Activated naive CD4-positive, alpha-beta T cell treated with anti-CD3 and anti-CD28 coated beads, Interleukin-2, amount 10 ng/mL, durations not matched to agents 7 days and 5 days (primary cell): ENCODE data around the gene ARHGAP22.
"Not testable (repeated sequence)": the region's sequence is repeated elsewhere in the genome, so short reads cannot be mapped to it uniquely, and the experiment has no call there.

Experiments
- CTCF ChIA-PET: fragments of 350-600 bp; sonication (Branson Sonifier 250); formaldehyde crosslinking; loops from one replicate; lab custom pipeline; 2021; ENCODE audit warnings: antibody characterized with exemption; lab: Charles Lee
- DNase-seq: peaks from one replicate; pipeline ENCODE4 v3.0.0-alpha.2; 2020
- H3K27ac Mint-ChIP-seq: one replicate; pipeline ENCODE4 v1.8.0; 2021; ENCODE audit warnings: mild to moderate bottlenecking, moderate library complexity, mixed read lengths
- H3K27me3 Mint-ChIP-seq: one replicate; pipeline ENCODE4 v1.8.0; 2021; ENCODE audit warnings: mild to moderate bottlenecking, mixed read lengths
- H3K36me3 Mint-ChIP-seq: one replicate; pipeline ENCODE4 v1.8.0; 2021; ENCODE audit warnings: mixed read lengths
- H3K4me1 Mint-ChIP-seq: one replicate; pipeline ENCODE4 v1.8.0; 2021; ENCODE audit warnings: mixed read lengths
- H3K4me3 Mint-ChIP-seq: one replicate; pipeline ENCODE4 v1.8.0; 2021; ENCODE audit warnings: mild to moderate bottlenecking, moderate library complexity, mixed read lengths
- H3K9me3 Mint-ChIP-seq: one replicate; pipeline ENCODE4 v1.8.0; 2021; ENCODE audit warnings: mixed read lengths

Gene ARHGAP22

DNA sequence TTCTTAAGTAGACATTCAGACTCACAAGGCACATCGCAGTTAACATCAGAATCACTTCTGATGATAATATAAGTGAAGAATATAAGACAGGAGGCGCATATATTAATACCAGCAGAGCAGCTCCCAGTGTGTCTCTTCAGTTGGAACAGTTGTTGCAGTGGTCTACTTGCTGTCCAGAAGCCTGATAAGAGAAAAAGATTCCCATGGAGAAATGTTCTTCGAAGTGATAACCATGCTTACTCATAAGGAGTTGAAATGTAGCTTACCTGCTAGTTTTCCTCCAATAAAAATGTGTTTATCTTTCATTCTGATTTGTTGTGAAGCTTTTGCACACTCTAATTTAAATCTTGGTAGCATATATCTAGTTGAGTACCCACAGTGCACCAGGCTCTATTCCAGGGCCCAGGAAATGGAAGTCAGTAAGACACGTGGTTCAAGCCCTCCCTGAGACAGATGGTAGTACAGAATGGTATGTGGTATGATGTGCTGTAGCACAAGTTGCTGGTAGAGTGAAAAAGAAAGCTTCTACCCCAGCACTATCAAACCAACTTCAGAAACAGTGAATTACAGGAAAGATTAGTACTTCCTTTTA, 174.4 kb downstream of the ARHGAP22 start:
- Mint-ChIP-seq H3K4me1 (no peaks in the 10 kb centered on the region), H3K9me3 (no peaks in the 10 kb centered on the region), H3K27me3 (no peaks in the 10 kb centered on the region), H3K36me3 (peaks cover 5% of the 10 kb centered on the region), H3K4me3 (no peak overlapping the region), H3K27ac (no peak overlapping the region)
- no peak for DNase-seq
- CTCF ChIA-PET = no interaction called here

GRCh38 chr10:48429309-48429708, 175.6 kb downstream of the ARHGAP22 start:
- no peak for DNase-seq
- Mint-ChIP-seq H3K4me3 (no peak overlapping the region), H3K27ac (no peak overlapping the region), H3K4me1 (no peaks in the 10 kb centered on the region), H3K36me3 (peaks cover 5% of the 10 kb centered on the region), H3K9me3 (no peaks in the 10 kb centered on the region), H3K27me3 (no peaks in the 10 kb centered on the region)
- CTCF ChIA-PET = no interaction called here

DNA sequence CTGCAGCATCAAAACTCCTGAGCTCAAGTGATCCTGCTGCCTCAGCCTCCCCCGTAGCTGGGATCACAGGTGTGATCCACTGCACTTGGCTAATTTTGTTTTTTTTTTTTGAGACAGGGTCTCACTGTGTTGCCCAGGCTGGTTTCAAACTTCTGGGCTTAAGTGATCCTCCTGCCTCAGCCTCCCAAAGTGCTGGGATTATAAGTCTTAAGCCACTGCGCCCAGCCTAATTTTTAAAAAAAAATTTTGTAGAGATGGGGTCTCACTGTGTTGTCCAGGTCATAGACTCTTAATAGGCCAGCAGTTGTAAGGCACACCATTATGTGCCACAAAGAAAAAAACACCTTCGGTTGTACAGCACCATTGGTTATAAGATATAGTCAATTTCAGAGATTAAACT, 176.0 kb downstream of the ARHGAP22 start:
- H3K4me3 Mint-ChIP-seq = no peak overlapping the region
- no peaks in the 10 kb centered on the region for H3K27me3 Mint-ChIP-seq
- H3K36me3 Mint-ChIP-seq = peaks cover 5% of the 10 kb centered on the region
- no peak for DNase-seq
- H3K4me1 Mint-ChIP-seq = no peaks in the 10 kb centered on the region
- no peaks in the 10 kb centered on the region for H3K9me3 Mint-ChIP-seq
- no peak overlapping the region for H3K27ac Mint-ChIP-seq
- CTCF ChIA-PET = no interaction called here

DNA sequence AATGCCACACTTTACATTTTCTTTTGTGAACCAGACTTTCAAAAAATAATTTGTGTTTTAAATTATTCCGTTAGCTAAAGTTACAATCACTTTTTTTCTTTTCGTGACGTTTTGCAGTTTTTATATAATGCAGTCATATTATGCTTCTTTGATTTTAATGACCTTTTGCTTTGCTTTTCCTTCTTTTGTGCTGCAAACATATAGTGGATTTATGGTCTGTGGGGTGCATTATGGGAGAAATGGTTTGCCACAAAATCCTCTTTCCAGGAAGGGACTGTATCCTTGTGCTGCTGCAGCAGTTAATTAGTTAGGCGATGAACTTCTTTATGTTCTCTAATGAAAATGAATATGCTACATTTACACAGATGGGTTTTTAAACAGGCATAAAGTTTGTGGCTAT, 181.0 kb downstream of the ARHGAP22 start:
- Mint-ChIP-seq H3K36me3 (no peaks in the 10 kb centered on the region), H3K4me3 (no peak overlapping the region), H3K27me3 (no peaks in the 10 kb centered on the region), H3K4me1 (no peaks in the 10 kb centered on the region), H3K27ac (no peak overlapping the region), H3K9me3 (no peaks in the 10 kb centered on the region)
- DNase-seq = no peak
- CTCF ChIA-PET = no interaction called here

DNA sequence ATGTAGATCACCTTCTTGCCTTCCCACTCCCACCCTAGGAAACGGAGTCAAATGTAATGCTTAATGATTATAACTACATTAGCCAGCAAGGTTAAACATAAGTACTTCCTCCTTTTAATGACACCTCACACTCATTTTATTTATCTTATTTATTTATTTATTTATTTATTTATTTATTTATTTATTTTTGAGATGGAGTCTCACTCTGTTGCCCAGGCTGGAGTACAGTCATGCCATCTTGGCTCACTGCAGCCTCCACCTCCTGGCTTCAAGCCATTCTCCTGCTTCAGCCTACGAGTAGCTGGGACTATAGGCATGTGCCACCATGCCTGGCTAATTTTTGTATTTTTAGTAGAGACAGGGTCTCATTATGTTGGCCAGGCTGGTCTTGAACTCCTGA, 183.0 kb downstream of the ARHGAP22 start:
- H3K9me3 Mint-ChIP-seq, H3K36me3 Mint-ChIP-seq, H3K4me1 Mint-ChIP-seq, DNase-seq, H3K4me3 Mint-ChIP-seq, H3K27me3 Mint-ChIP-seq, CTCF ChIA-PET, H3K27ac Mint-ChIP-seq: not testable (repeated sequence)

DNA sequence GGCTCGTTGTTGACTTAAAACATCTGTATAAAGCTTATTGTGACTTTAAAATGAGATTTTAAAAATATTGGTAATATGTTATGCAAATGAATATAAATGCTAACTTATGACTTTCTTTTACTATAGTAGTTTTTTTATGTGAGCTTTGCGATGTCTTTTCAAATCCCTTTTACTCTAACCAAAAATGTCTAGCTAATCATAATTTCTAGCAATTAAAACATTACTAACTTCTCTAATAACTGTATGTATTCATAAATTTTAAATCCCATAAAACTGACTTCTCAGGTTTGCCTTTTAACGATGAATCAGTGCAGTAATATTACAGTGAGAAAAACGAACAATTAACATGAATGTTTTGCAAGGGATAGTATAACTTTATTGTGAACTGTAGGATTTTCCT, 185.2 kb downstream of the ARHGAP22 start:
- CTCF ChIA-PET = no interaction called here
- Mint-ChIP-seq H3K27me3 (no peaks in the 10 kb centered on the region), H3K4me1 (no peaks in the 10 kb centered on the region), H3K9me3 (no peaks in the 10 kb centered on the region), H3K36me3 (no peaks in the 10 kb centered on the region), H3K4me3 (no peak overlapping the region), H3K27ac (no peak overlapping the region)
- no peak for DNase-seq

DNA sequence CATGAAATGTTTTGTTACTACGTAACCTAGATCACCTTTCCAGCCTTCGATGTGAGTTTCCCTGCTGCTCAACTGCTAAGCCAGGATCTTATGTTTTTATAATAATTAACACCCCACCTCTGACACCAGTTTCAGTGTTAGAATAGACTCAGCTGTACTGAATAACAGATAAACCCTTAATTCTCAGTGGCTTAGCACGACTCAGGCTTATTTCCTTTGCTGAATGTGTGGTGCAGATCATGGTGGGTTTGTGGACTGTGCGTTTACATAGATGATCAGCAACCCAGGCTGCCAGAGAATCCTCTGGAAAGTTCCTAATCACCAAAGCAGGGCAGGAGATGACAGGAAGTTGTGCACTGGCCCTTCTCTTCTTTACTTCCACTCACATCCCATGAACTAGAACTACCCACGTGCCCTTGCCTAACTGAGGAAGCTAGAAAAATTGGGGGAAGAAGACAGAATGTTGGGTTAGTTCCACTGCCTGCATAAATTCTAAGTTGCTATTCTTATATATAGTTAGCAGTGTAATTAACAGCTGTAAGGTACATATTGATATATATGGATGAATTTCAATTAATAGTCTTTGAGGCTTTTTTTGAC, 186.6 kb downstream of the ARHGAP22 start:
- H3K9me3 Mint-ChIP-seq = no peaks in the 10 kb centered on the region
- DNase-seq = no peak
- CTCF ChIA-PET = interaction anchor here (0.6 kb wide), 1 partner anchor 41 kb away, joined by 3 read pairs; no protein-coding TSS in a partner anchor
- peaks cover 3% of the 10 kb centered on the region for H3K36me3 Mint-ChIP-seq
- no peak overlapping the region for H3K4me3 Mint-ChIP-seq
- no peak overlapping the region for H3K27ac Mint-ChIP-seq
- H3K27me3 Mint-ChIP-seq = no peaks in the 10 kb centered on the region
- no peaks in the 10 kb centered on the region for H3K4me1 Mint-ChIP-seq

DNA sequence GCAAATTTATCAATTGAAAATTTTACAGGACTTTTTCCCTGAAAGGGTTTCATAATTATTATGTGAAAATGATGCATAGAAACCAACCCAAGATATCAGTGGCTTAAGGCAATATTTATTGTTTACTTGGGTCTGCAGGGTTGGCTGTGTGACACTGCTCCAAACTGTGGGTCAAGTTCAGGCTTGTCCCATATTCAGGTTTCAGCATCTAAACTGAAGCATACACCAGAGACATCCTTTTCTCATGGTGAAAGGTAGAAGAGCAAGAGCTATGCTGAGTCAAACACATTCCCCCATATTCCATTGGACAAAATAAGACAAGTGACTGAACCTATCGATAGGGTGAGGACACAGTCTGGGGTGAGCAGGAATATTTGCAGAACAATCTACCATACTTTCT, 187.5 kb downstream of the ARHGAP22 start:
- Mint-ChIP-seq H3K4me1 (no peaks in the 10 kb centered on the region), H3K9me3 (peaks cover 3% of the 10 kb centered on the region), H3K36me3 (peaks cover 10% of the 10 kb centered on the region), H3K27me3 (no peaks in the 10 kb centered on the region), H3K4me3 (no peak overlapping the region), H3K27ac (no peak overlapping the region)
- CTCF ChIA-PET = interaction anchor here (1.0 kb wide), 1 partner anchor 89 kb away, joined by 3 read pairs; no protein-coding TSS in a partner anchor
- no peak for DNase-seq

GRCh38 chr10:48416584-48417232, 188.2 kb downstream of the ARHGAP22 start:
- no peak overlapping the region for H3K27ac Mint-ChIP-seq
- CTCF ChIA-PET = interaction anchor here (1.0 kb wide), 1 partner anchor 90 kb away, joined by 3 read pairs; no protein-coding TSS in a partner anchor
- no peaks in the 10 kb centered on the region for H3K27me3 Mint-ChIP-seq
- DNase-seq = no peak
- H3K4me3 Mint-ChIP-seq = no peak overlapping the region
- peaks cover 7% of the 10 kb centered on the region for H3K9me3 Mint-ChIP-seq
- peaks cover 15% of the 10 kb centered on the region for H3K36me3 Mint-ChIP-seq
- H3K4me1 Mint-ChIP-seq = no peaks in the 10 kb centered on the region

- DNase-seq = no peak
- Mint-ChIP-seq H3K4me3 (no peak overlapping the region), H3K36me3 (peaks cover 27% of the 10 kb centered on the region), H3K27me3 (no peaks in the 10 kb centered on the region), H3K4me1 (no peaks in the 10 kb centered on the region), H3K9me3 (peaks cover 7% of the 10 kb centered on the region), H3K27ac (no peak overlapping the region)
- CTCF ChIA-PET = no interaction called here
Measured at GRCh38 chr10:48414778-48415177, 190.1 kb downstream of the ARHGAP22 start.

DNA sequence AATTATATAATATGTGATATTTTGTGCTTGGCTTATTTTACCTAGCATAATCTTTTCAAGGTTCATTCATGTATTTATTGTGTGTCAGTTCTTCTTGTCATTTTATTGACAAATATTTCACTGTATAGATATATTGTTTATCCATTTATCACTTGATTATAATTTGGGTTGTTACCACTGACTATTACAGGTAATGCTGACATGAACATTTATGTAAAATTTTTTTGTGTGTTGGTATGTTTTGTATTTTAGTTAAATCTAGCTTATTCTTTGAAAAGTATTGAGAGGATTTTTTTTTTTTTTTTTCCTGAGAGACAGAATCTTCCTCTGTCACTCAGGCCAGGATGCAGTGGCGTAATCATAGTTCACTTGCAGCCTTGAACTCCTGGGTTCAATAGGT, 190.7 kb downstream of the ARHGAP22 start:
- CTCF ChIA-PET = no interaction called here
- no peaks in the 10 kb centered on the region for H3K4me1 Mint-ChIP-seq
- peaks cover 7% of the 10 kb centered on the region for H3K9me3 Mint-ChIP-seq
- DNase-seq = no peak
- H3K36me3 Mint-ChIP-seq = peaks cover 27% of the 10 kb centered on the region
- H3K4me3 Mint-ChIP-seq = no peak overlapping the region
- no peak overlapping the region for H3K27ac Mint-ChIP-seq
- H3K27me3 Mint-ChIP-seq = no peaks in the 10 kb centered on the region

GRCh38 chr10:48412933-48413332, 191.9 kb downstream of the ARHGAP22 start:
- Mint-ChIP-seq H3K27me3 (no peaks in the 10 kb centered on the region), H3K4me3 (no peak overlapping the region), H3K9me3 (peaks cover 7% of the 10 kb centered on the region), H3K4me1 (no peaks in the 10 kb centered on the region), H3K36me3 (peaks cover 27% of the 10 kb centered on the region), H3K27ac (no peak overlapping the region)
- DNase-seq = no peak
- CTCF ChIA-PET = interaction anchor here (0.6 kb wide), 1 partner anchor 613 kb away, joined by 3 read pairs; no protein-coding TSS in a partner anchor

- CTCF ChIA-PET = interaction anchor here (0.6 kb wide), 1 partner anchor 119 kb away, joined by 3 read pairs; no protein-coding TSS in a partner anchor
- H3K4me3 Mint-ChIP-seq = no peak overlapping the region
- H3K36me3 Mint-ChIP-seq = peaks cover 27% of the 10 kb centered on the region
- DNase-seq = no peak
- no peaks in the 10 kb centered on the region for H3K4me1 Mint-ChIP-seq
- peaks cover 7% of the 10 kb centered on the region for H3K9me3 Mint-ChIP-seq
- H3K27me3 Mint-ChIP-seq = no peaks in the 10 kb centered on the region
- H3K27ac Mint-ChIP-seq = no peak overlapping the region
Measured at GRCh38 chr10:48412081-48412480, 192.8 kb downstream of the ARHGAP22 start.

GRCh38 chr10:48411510-48411909, 193.4 kb downstream of the ARHGAP22 start:
- DNase-seq = no peak
- H3K27ac Mint-ChIP-seq = no peak overlapping the region
- H3K4me3 Mint-ChIP-seq = no peak overlapping the region
- peaks cover 7% of the 10 kb centered on the region for H3K9me3 Mint-ChIP-seq
- CTCF ChIA-PET = no interaction called here
- H3K4me1 Mint-ChIP-seq = no peaks in the 10 kb centered on the region
- H3K27me3 Mint-ChIP-seq = no peaks in the 10 kb centered on the region
- peaks cover 27% of the 10 kb centered on the region for H3K36me3 Mint-ChIP-seq

DNA sequence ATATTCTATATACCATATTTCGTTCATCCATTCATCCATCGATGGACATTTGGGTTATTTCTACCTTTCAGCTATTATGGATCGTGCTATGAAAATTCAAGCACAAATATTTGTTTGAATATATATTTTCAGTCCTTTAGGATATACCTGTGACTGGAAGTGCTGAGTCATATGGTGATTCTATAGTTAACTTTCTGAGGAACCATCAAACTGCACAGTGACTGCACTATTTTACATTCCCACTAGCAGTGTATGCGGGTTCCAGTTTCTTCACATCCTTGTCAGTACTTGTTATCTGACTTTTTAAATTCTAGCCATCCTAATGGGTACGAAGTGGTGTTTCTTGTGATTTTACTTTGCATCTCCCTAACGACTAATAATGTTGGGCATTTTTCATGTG, 194.4 kb downstream of the ARHGAP22 start:
- Mint-ChIP-seq H3K4me1 (no peaks in the 10 kb centered on the region), H3K9me3 (peaks cover 7% of the 10 kb centered on the region), H3K4me3 (no peak overlapping the region), H3K27ac (no peak overlapping the region), H3K36me3 (peaks cover 27% of the 10 kb centered on the region), H3K27me3 (no peaks in the 10 kb centered on the region)
- CTCF ChIA-PET = no interaction called here
- DNase-seq = no peak
